ENCODE data around the gene CYS1. TPM values are rescaled to one million over a fixed set of nuclear protein-coding genes. Genes with fewer than 3 reads are reported as not detected.

The CYS1 gene
- total and polyA plus RNA-seq, 5 donors = 4.9 to 13.3 (median 6.7) TPM

GRCh38 chr2:10030311-10030736, 49.9 kb downstream of the CYS1 start:
- DNase-seq = peak; percentile 9 to 54 (median 47)
- H3K27ac ChIP-seq (ENCODE audit: low read length) = peak overlapping the region; percentile 21
- intact Hi-C loops (cut with DNase I) = no loop called here
- H3K4me3 ChIP-seq (ENCODE audit: low read length) = no peak overlapping the region
- no peak for ATAC-seq
- H3K4me1 ChIP-seq (ENCODE audit: control insufficient read depth, insufficient read depth, low read length) = peaks cover 9% of the 10 kb centered on the region
- H3K27me3 ChIP-seq (ENCODE audit: control insufficient read depth, insufficient read depth) = no peaks in the 10 kb centered on the region
- WGBS = 59% methylated on average over 9 of the region's 9 CpGs
- H3K9me3 ChIP-seq (ENCODE audit: control insufficient read depth, low read length) = no peaks in the 10 kb centered on the region

GRCh38 chr2:10029875-10030223, 50.4 kb downstream of the CYS1 start:
- Histone ChIP-seq H3K4me3 (ENCODE audit: low read length) (no peak overlapping the region), H3K27ac (ENCODE audit: low read length) (no peak overlapping the region)
- no peak for ATAC-seq

GRCh38 chr2:10028988-10029874, 51.0 kb downstream of the CYS1 start:
- H3K4me1 ChIP-seq (ENCODE audit: control insufficient read depth, insufficient read depth, low read length) = peaks cover 9% of the 10 kb centered on the region
- H3K27ac ChIP-seq (ENCODE audit: low read length) = peak overlapping the region; percentile 44
- H3K4me3 ChIP-seq (ENCODE audit: low read length) = no peak overlapping the region
- intact Hi-C loops (cut with DNase I) = no loop called here
- DNase-seq (peak; percentile 84 to 91 (median 90)), ATAC-seq (peak; percentile 88 to 92)
- 37% methylated on average over 26 of the region's 26 CpGs for WGBS
- H3K9me3 ChIP-seq (ENCODE audit: control insufficient read depth, low read length) = no peaks in the 10 kb centered on the region
- no peaks in the 10 kb centered on the region for H3K27me3 ChIP-seq (ENCODE audit: control insufficient read depth, insufficient read depth)

More at GRCh38 chr2:10029875-10030223, 50.4 kb downstream of the CYS1 start:
- Histone ChIP-seq H3K27me3 (ENCODE audit: control insufficient read depth, insufficient read depth) (no peaks in the 10 kb centered on the region), H3K4me1 (ENCODE audit: control insufficient read depth, insufficient read depth, low read length) (peaks cover 9% of the 10 kb centered on the region), H3K9me3 (ENCODE audit: control insufficient read depth, low read length) (no peaks in the 10 kb centered on the region)
- DNase-seq = no peak
- intact Hi-C loops (cut with DNase I) = no loop called here
- WGBS = 75% methylated on average over 7 of the region's 7 CpGs

DNA sequence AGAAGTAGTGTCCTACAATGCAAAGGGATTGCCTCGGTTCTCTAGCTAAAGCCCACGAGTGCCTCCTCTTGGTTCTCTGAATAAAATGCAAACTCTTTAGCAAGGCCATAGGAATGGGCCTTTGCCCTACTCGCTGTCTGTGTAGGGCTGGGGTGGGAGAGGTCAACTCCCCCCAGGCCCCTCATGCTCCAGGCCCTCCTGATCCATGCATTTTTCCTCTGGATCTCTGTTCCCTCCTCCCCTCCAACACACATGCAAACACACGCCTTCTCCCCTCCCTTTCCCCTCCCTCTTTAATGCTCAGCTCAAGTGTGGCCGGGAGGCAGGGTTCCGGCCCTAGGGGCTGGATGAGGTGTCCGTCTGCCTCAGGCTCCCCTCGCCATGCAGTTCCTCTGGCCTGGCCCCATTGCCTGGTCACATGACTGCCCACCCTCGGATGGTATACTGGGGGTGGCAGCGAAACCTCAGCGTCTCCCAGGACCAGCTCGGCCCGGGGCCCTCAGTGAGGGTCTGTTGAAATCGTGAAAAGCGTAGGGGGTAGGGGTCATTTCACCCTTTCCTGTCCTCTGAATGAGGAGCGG, 51.7 kb downstream of the CYS1 start:
- Histone ChIP-seq H3K27me3 (ENCODE audit: control insufficient read depth, insufficient read depth) (no peaks in the 10 kb centered on the region), H3K27ac (ENCODE audit: low read length) (peak overlapping the region; percentile 38), H3K9me3 (ENCODE audit: control insufficient read depth, low read length) (no peaks in the 10 kb centered on the region), H3K4me3 (ENCODE audit: low read length) (no peak overlapping the region), H3K4me1 (ENCODE audit: control insufficient read depth, insufficient read depth, low read length) (peaks cover 9% of the 10 kb centered on the region)
- DNase-seq (peak; percentile 16 to 54 (median 53)), ATAC-seq (peak; percentile 3 to 4)
- intact Hi-C loops (cut with DNase I) = no loop called here
- 81% methylated on average over 16 of the region's 16 CpGs for WGBS

DNA sequence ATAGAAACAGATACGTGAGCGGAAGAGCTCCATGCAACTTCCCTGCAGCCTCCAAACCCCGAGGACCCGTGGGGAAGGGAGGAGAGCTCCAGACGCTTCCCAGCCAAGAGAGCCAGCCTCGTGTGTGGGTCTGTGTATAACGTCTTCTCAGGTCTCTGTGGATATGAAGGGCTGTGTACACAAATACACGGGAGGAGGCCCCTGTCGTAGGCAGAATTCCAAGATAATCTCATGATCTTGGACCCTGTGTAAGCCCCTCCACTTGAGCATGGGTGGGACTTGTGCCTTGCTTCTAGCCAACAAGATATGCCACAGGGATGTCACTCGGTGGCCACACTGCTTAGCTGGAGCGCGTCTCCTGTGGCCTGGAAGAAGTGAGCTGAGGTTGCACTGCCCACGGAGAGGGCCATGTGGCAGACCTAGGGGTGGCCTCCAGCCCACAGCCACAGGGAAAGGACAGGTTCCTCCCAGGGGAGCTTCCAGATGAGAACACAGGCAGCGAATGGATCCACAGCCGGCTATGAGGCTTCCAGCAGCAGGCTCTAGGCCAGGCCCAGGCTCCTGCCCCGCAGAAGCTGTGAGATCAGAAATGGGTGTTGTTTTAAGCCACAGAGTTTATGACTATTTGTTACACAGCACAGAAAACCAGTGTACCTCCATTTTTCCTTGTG, 52.4 kb downstream of the CYS1 start:
- no peaks in the 10 kb centered on the region for H3K27me3 ChIP-seq (ENCODE audit: control insufficient read depth, insufficient read depth)
- intact Hi-C loops (cut with DNase I) = no loop called here
- H3K4me1 ChIP-seq (ENCODE audit: control insufficient read depth, insufficient read depth, low read length) = peaks cover 9% of the 10 kb centered on the region
- ATAC-seq (peak in 1 of 2 donors; percentile 1), DNase-seq (peak in 2 of 3 donors; percentile 24 to 69)
- no peaks in the 10 kb centered on the region for H3K9me3 ChIP-seq (ENCODE audit: control insufficient read depth, low read length)
- H3K4me3 ChIP-seq (ENCODE audit: low read length) = no peak overlapping the region
- 75% methylated on average over 16 of the region's 16 CpGs for WGBS
- peak overlapping the region; percentile 16 for H3K27ac ChIP-seq (ENCODE audit: low read length)

DNA sequence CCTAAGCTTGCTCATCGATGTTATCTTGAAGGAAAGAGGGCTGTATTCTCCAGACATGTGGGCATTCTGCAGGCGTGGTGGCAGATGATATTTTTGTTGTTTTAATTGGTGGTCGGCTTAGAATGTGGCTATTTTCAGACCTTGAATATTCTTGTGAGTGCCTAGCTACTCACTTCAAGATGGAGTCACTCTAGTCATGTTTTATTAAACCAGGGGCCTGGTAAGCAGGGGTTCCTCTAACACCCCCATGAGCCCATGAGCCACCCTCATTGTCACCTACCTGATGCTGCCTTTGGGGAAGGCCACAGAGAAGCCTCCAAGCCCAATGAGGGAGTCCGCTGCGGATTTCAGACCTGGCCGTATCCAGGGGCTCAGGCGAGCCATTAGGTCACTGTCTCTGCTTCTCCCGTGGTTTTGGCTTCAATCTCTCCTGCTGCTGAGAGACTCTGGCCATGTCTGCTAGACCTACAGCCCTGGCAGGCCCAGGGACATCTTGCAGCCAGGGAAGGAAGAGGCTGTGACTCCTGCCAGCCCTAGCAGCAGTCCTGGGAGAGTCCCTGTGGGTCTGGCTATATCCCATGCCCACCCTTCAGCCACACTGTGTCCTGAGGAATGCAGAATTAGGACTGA, 53.2 kb downstream of the CYS1 start:
- Histone ChIP-seq H3K4me3 (ENCODE audit: low read length) (no peak overlapping the region), H3K9me3 (ENCODE audit: control insufficient read depth, low read length) (no peaks in the 10 kb centered on the region), H3K27ac (ENCODE audit: low read length) (no peak overlapping the region), H3K4me1 (ENCODE audit: control insufficient read depth, insufficient read depth, low read length) (peaks cover 9% of the 10 kb centered on the region), H3K27me3 (ENCODE audit: control insufficient read depth, insufficient read depth) (no peaks in the 10 kb centered on the region)
- 85% methylated on average over 8 of the region's 8 CpGs for WGBS
- intact Hi-C loops (cut with DNase I) = no loop called here
- no peak for ATAC-seq
- DNase-seq = peak in 2 of 3 donors; percentile 11 to 59

GRCh38 chr2:10022966-10023662, 57.1 kb downstream of the CYS1 start:
- no peak overlapping the region for H3K4me3 ChIP-seq (ENCODE audit: low read length)

DNA sequence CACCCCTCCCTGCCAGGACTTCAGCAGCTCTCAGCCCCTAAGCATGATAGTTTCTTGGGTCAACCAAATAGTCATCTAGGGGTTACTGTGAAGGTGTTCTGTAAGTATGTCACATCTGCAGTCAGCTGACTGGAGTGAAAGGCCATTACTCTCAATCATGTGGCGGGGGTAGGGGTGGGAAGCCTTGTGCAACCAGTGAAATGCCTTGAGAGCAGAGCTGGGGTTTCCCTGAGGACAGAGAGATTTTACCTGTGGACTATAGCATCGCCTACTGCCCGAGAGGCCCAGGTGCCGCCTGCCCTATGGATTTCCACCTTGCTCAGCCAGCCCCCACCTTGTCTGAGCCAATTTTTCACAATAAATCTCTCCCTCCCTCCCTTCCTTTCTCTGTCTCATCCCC, 57.8 kb downstream of the CYS1 start:
- H3K27me3 ChIP-seq (ENCODE audit: control insufficient read depth, insufficient read depth) = no peaks in the 10 kb centered on the region
- no peak overlapping the region for H3K4me3 ChIP-seq (ENCODE audit: low read length)
- peak in 1 of 2 donors; percentile 6 for ATAC-seq
- DNase-seq = peak in 1 of 3 donors; percentile 19
- no peak overlapping the region for H3K27ac ChIP-seq (ENCODE audit: low read length)
- no peaks in the 10 kb centered on the region for H3K4me1 ChIP-seq (ENCODE audit: control insufficient read depth, insufficient read depth, low read length)
- 94% methylated on average over 4 of the region's 4 CpGs for WGBS
- no peaks in the 10 kb centered on the region for H3K9me3 ChIP-seq (ENCODE audit: control insufficient read depth, low read length)
- intact Hi-C loops (cut with DNase I) = no loop called here

More at GRCh38 chr2:10022966-10023662, 57.1 kb downstream of the CYS1 start:
- intact Hi-C loops (cut with DNase I) = no loop called here
- Histone ChIP-seq H3K9me3 (ENCODE audit: control insufficient read depth, low read length) (no peaks in the 10 kb centered on the region), H3K27ac (ENCODE audit: low read length) (no peak overlapping the region), H3K4me1 (ENCODE audit: control insufficient read depth, insufficient read depth, low read length) (peaks cover 3% of the 10 kb centered on the region), H3K27me3 (ENCODE audit: control insufficient read depth, insufficient read depth) (no peaks in the 10 kb centered on the region)
- DNase-seq (peak in 2 of 3 donors; percentile 26 to 45), ATAC-seq (no peak)
- WGBS = 89% methylated on average over 10 of the region's 10 CpGs

GRCh38 chr2:10022041-10022421, 58.2 kb downstream of the CYS1 start:
- intact Hi-C loops (cut with DNase I) = no loop called here
- DNase-seq = peak; percentile 7 to 47 (median 33)
- no peak overlapping the region for H3K4me3 ChIP-seq (ENCODE audit: low read length)
- ATAC-seq = peak in 1 of 2 donors; percentile 9
- no peaks in the 10 kb centered on the region for H3K4me1 ChIP-seq (ENCODE audit: control insufficient read depth, insufficient read depth, low read length)
- H3K27me3 ChIP-seq (ENCODE audit: control insufficient read depth, insufficient read depth) = no peaks in the 10 kb centered on the region
- H3K9me3 ChIP-seq (ENCODE audit: control insufficient read depth, low read length) = no peaks in the 10 kb centered on the region
- H3K27ac ChIP-seq (ENCODE audit: low read length) = no peak overlapping the region
- WGBS = 93% methylated on average over 16 of the region's 16 CpGs

DNA sequence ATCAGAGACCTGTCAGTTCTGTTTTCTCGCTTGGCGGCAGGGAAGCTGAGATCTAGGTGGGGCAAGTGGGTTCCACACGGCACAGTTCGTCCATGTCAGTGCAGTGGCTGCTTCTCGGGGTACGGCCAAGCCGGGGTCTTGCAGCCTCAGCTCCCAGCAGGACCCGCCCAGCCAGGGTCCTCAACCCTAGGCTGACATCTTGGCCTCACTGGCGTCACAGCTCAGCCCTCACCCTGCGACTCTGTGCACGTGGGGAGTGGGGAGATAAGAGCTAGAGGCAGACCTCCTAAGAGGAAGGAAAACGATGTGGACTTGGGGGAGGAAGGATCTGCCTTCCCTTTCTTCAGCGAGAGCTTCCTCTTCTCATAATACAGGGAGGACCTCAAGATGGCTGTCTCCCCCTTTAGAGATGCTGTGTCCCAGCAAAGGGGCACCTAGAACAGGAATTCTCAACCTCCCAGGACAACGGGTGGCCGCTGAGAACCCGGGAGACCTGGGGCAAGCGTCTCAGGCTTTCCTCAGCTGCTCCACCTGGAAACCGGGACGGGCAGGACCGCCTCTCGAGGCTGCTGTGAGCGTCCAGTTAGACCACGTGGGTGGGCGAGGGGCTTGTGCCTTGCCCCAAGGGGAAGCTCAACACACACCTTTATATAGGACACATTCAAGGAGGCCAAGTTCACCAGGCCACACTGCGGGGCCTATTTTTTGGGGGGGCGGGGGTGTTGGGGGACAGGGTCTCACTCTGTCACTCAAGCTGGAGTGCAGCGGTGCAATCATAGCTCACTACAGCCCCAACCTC, 60.4 kb downstream of the CYS1 start:
- Histone ChIP-seq H3K4me1 (ENCODE audit: control insufficient read depth, insufficient read depth, low read length) (no peaks in the 10 kb centered on the region), H3K27ac (ENCODE audit: low read length) (no peak overlapping the region), H3K4me3 (ENCODE audit: low read length) (no peak overlapping the region), H3K27me3 (ENCODE audit: control insufficient read depth, insufficient read depth) (no peaks in the 10 kb centered on the region), H3K9me3 (ENCODE audit: control insufficient read depth, low read length) (no peaks in the 10 kb centered on the region)
- peak in 2 of 3 donors; percentile 13 to 45 for DNase-seq
- intact Hi-C loops (cut with DNase I) = no loop called here
- WGBS = 84% methylated on average over 27 of the region's 27 CpGs
- no peak for ATAC-seq

All from right cardiac atrium (tissue), 5 donors.